Astrocyte of the spinal cord (primary cell): ENCODE data around the gene B4GALT7.

Source experiments
- DNase-seq: peaks from one replicate; pipeline ENCODE4 v3.0.0; 2011; ENCODE audit warnings: low read depth, low spot score
- H3K4me3 ChIP-seq: 2 replicates; pipeline ENCODE4 v1.5.1; 2011; ENCODE audit warnings: low read depth, mild to moderate bottlenecking, low read length, moderate library complexity
- CTCF ChIP-seq: IDR thresholded peaks from 2 replicates; pipeline ENCODE4 v1.5.1; 2012; ENCODE audit warnings: low read depth, mild to moderate bottlenecking, low read length, inconsistent platforms
- in situ Hi-C: cut with HindIII; loops from 2 replicates; pipeline ENCODE4 v1.10.0; 2017; ENCODE audit warnings: low sequenced_read_pairs

The B4GALT7 gene

GRCh38 chr5:177598477-177598876 lies 1.5 kb upstream of the B4GALT7 start:
- in situ Hi-C loops = no loop called here
- no peak for DNase-seq
- no peak overlapping the region for H3K4me3 ChIP-seq
- TF ChIP-seq CTCF = no peak

GRCh38 chr5:177600508-177601018 lies 631 bp downstream of the B4GALT7 start:
- peak overlapping the region; percentile 75 for H3K4me3 ChIP-seq
- in situ Hi-C loops = no loop called here
- no peak for TF ChIP-seq CTCF
- peak; percentile 13 for DNase-seq

DNA sequence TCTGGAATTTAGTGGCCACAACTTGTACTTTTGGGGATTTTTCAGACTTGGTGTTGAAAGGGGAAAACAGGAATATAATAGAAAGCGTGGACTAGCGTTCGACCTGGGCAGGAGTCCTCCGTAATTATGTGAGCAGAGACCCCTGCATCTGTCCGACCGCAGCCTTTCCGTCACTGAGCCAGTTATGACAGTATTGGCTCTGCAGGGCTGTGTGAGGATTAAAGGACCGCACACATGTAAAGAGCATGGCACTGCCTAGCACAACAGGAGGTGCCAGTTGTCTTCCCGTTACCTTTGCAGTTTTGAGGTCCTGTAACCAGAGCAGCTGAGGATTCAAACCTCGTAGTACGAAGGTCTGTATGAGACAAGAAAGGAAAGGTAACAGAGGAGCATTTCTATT lies 1.2 kb downstream of the B4GALT7 start:
- in situ Hi-C loops = no loop called here
- TF ChIP-seq CTCF = no peak
- peak overlapping the region; percentile 75 for H3K4me3 ChIP-seq
- DNase-seq = no peak

- no peak for TF ChIP-seq CTCF
- DNase-seq = no peak
- in situ Hi-C loops = no loop called here
- H3K4me3 ChIP-seq = no peak overlapping the region
Measured at GRCh38 chr5:177601577-177602457, 1.9 kb downstream of the B4GALT7 start.

- in situ Hi-C loops = no loop called here
- H3K4me3 ChIP-seq = no peak overlapping the region
- DNase-seq = no peak
- TF ChIP-seq CTCF = no peak
Measured at GRCh38 chr5:177602458-177602830, 2.5 kb downstream of the B4GALT7 start.

- in situ Hi-C loops = no loop called here
- no peak for TF ChIP-seq CTCF
Measured at GRCh38 chr5:177603631-177604030, 3.7 kb downstream of the B4GALT7 start.

More at GRCh38 chr5:177603631-177604030, 3.7 kb downstream of the B4GALT7 start:
- no peak overlapping the region for H3K4me3 ChIP-seq
- DNase-seq = no peak
